Measurements from ENCODE around the gene NAPSA.
"Not testable (repeated sequence)": the region's sequence is repeated elsewhere in the genome, so short reads cannot be mapped to it uniquely, and the experiment has no call there.

The NAPSA gene

GRCh38 chr19:50365434-50366306 lies at the start of gene NAPSA:
TSS of gene NAPSA (minus strand) at chr19:50365639. CDS start at chr19:50365621, 18 bp downstream.
- DNase-seq: no peak

- no peak for DNase-seq
Measured at GRCh38 chr19:50413531-50413930, 48.1 kb upstream of the NAPSA start.

GRCh38 chr19:50413096-50413495 lies 47.7 kb upstream of the NAPSA start:
- DNase-seq: no peak

- DNase-seq: no peak
Measured at GRCh38 chr19:50412419-50412818, 47.0 kb upstream of the NAPSA start.

- DNase-seq: no peak
Measured at GRCh38 chr19:50410109-50410508, 44.7 kb upstream of the NAPSA start.

- no peak for DNase-seq
Measured at GRCh38 chr19:50409347-50409746, 43.9 kb upstream of the NAPSA start.

GRCh38 chr19:50406829-50407228 lies 41.4 kb upstream of the NAPSA start:
- no peak for DNase-seq

GRCh38 chr19:50406156-50406820 lies 40.8 kb upstream of the NAPSA start:
- no peak for DNase-seq

- no peak for DNase-seq
Measured at GRCh38 chr19:50402544-50403301, 37.3 kb upstream of the NAPSA start.

- no peak for DNase-seq
Measured at GRCh38 chr19:50401605-50402450, 36.4 kb upstream of the NAPSA start.

- no peak for DNase-seq
Measured at GRCh38 chr19:50399368-50399745, 33.9 kb upstream of the NAPSA start.

- DNase-seq: no peak
Measured at GRCh38 chr19:50398675-50399367, 33.4 kb upstream of the NAPSA start.

- no peak for DNase-seq
Measured at GRCh38 chr19:50394017-50394416, 28.6 kb upstream of the NAPSA start.

GRCh38 chr19:50393589-50393988 lies 28.1 kb upstream of the NAPSA start:
- no peak for DNase-seq

- DNase-seq: no peak
Measured at GRCh38 chr19:50392759-50393158, 27.3 kb upstream of the NAPSA start.

- not testable (repeated sequence) for DNase-seq
Measured at GRCh38 chr19:50390952-50391351, 25.5 kb upstream of the NAPSA start.

GRCh38 chr19:50390295-50390694 lies 24.9 kb upstream of the NAPSA start:
- DNase-seq: not testable (repeated sequence)

- DNase-seq: no peak
Measured at GRCh38 chr19:50387868-50388245, 22.4 kb upstream of the NAPSA start.

- no peak for DNase-seq
Measured at GRCh38 chr19:50387176-50387867, 21.9 kb upstream of the NAPSA start.

GRCh38 chr19:50384685-50385535 lies 19.5 kb upstream of the NAPSA start:
- DNase-seq: no peak

All from eye (tissue), 1 donor.